Nucleus accumbens (tissue), 56 donors: ENCODE measurements around the gene TRPV2.
A peak's percentile ranks its signal among the peaks of the same experiment; 100 is the strongest.

Experiments used
- DNase-seq, 56 donors: peaks; one replicate each; lab custom pipeline; 2025; lab: John Stamatoyannopoulos, UW

TRPV2 gene

GRCh38 chr17:16472539-16472938 lies 57.2 kb downstream of the TRPV2 start:
- DNase-seq = no peak

GRCh38 chr17:16473044-16474011 lies 58.0 kb downstream of the TRPV2 start:
- DNase-seq = no peak

GRCh38 chr17:16474012-16474725 lies 58.8 kb downstream of the TRPV2 start:
- no peak for DNase-seq

GRCh38 chr17:16475179-16475704 lies 59.9 kb downstream of the TRPV2 start:
- no peak for DNase-seq

GRCh38 chr17:16477255-16477654 lies 61.9 kb downstream of the TRPV2 start:
- no peak for DNase-seq

- DNase-seq = no peak
Observed at GRCh38 chr17:16477666-16478065, 62.3 kb downstream of the TRPV2 start.

GRCh38 chr17:16478649-16479048 lies 63.3 kb downstream of the TRPV2 start:
- DNase-seq = no peak

- DNase-seq = no peak
Observed at GRCh38 chr17:16479264-16479663, 63.9 kb downstream of the TRPV2 start.

- DNase-seq = no peak
Observed at GRCh38 chr17:16480995-16481394, 65.6 kb downstream of the TRPV2 start.

GRCh38 chr17:16482253-16482652 lies 66.9 kb downstream of the TRPV2 start:
- DNase-seq = no peak

GRCh38 chr17:16483021-16483645 lies 67.8 kb downstream of the TRPV2 start:
- no peak for DNase-seq

- DNase-seq = peak in 10 of 56 donors; percentile 7 to 45 (median 18)
Observed at GRCh38 chr17:16484445-16485175, 69.2 kb downstream of the TRPV2 start.
